G401 (cell line): Measurements from ENCODE around the gene ITSN2. TPM values are rescaled to one million over a fixed set of nuclear protein-coding genes. Genes with fewer than 3 reads are reported as not detected.
A peak's percentile ranks its signal among the peaks of the same experiment; 100 is the strongest.
"Not testable (repeated sequence)": the region's sequence is repeated elsewhere in the genome, so short reads cannot be mapped to it uniquely, and the experiment has no call there.

Experiments used
- DNase-seq: peaks from one replicate; pipeline ENCODE4 v3.0.0-alpha.2; 2015; ENCODE audit warnings: low spot score
- in situ Hi-C: cut with HindIII; loops from 2 replicates; pipeline ENCODE4 v1.10.0; 2016; ENCODE audit warnings: low sequenced_read_pairs, mixed read lengths
- total RNA-seq: library from RNA; depleted of rRNA; stranded (reverse); fragments of >200 nt; shearing (Covaris generic); gene quantifications from 2 replicates; pipeline ENCODE4 v1.2.3, GENCODE V29; 2014

Gene ITSN2
- total RNA-seq, 1 experiment from 2014 or later = 10.3 TPM

DNA sequence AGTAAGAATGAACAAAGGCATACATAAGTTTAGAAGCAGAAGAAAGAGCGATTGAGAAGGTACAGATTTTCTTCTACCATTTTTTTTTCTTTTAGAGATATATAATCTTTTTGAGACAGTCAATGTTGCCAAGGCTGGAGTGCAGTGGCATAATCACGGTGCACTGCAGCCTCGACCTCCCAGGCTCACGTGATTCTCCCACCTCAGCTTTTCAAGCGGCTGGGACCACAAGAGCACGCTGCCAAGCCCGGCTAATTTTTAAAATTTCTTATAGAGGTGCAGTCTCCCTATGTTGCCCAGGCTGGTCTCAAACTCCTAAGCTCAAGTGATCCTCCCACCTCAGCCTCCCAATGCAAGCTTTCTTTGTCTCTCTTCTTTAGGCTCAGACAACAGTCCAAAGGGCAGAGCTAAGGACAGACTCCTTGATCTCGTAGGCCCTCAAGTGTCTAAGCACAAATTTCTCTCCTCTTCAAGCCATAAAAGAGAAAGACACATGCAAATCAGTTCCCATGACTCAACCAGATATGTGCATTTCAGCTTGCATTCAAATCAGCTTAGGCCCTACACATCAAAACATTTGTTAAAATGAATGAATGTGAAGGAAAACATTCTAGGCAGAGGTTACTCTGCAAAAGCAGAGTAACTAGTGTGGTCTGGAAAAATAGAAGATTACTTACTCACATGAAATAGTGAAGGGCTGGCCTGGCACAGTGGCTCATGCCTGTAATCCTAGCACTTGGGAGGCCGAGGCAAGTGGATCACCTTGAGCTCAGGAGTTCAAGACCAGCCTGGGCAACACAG lies 18.0 kb downstream of the ITSN2 start:
- no peak for DNase-seq
- in situ Hi-C loops = no loop called here

DNA sequence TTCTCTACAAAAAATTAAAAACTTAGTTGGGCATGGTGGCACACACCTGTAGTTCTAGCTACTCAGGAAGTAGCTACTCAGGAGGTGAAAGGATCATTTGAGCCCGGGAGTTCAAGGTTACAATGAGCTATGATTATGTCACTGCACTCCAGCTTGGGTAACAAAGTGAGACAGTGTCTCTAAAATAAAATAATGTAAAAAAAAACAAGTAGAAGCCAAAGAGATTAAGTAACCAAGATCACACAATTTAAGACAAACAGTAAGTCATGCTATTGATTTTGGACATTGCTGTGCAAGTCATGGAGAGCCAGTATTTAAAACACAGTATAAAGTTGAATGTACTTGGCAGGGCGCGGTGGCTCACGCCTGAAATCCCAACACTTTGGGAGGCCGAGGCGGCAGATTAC lies 20.5 kb downstream of the ITSN2 start:
- DNase-seq = no peak
- in situ Hi-C loops = no loop called here

DNA sequence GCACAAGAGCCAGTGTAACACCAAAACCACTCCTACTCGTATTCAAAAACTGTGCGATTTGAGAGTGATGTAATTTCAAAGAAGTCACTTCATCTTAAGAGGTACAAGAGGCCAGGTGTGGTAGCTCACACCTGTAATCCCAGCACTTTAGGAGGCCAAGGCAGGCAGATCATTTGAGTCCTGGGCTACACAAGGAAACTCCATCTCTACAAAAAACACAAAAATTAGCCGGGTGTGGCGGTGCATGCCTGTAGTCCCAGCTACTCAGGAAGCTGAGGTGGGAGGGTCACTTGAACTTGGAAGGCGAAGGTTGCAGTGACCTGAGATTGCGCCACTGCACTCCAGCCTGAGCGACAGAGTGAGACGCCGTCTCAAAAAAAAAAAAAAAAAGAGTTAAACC lies 21.2 kb downstream of the ITSN2 start:
- DNase-seq, in situ Hi-C loops: not testable (repeated sequence)

DNA sequence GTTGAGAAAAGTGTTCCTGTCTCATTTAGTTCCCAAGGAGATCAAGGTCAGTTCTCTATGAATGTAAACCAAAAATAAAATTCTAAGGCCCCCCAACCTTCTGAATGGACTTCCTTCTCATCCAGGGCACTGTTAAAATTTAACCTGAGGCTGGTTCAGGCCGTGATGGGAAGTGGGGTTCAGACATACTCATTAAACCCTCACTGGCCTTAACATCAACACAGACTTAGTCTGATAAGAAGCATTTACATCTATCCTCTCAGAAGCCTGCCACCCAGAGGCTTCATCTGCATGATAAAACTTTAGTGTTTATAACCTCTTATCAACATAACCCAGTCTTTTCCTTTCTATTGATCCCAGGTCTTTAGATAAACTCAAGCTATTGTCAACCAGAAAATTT lies 22.4 kb downstream of the ITSN2 start:
- in situ Hi-C loops = no loop called here

DNA sequence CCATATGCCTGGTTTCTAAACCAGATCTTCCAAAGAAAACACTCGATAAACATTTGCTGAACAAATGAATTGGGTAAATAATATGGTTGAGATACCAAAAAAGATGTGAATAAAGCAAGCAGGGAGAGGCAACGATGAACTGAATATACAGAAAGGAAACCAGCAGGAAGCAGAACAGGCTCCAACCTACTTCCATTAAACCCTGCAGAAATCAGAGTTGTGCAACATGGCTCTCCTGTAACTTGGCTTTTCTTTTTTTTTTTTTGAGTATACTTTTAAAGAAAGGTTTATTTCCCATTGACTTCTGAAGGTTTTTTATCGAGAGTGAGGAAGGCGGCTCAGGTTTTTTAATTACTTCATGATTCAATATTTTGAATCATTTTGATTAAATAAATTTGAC lies 23.5 kb downstream of the ITSN2 start:
- DNase-seq = no peak
- in situ Hi-C loops = no loop called here

More for the DNA sequence above, 22.4 kb downstream of the ITSN2 start:
- no peak for DNase-seq

DNA sequence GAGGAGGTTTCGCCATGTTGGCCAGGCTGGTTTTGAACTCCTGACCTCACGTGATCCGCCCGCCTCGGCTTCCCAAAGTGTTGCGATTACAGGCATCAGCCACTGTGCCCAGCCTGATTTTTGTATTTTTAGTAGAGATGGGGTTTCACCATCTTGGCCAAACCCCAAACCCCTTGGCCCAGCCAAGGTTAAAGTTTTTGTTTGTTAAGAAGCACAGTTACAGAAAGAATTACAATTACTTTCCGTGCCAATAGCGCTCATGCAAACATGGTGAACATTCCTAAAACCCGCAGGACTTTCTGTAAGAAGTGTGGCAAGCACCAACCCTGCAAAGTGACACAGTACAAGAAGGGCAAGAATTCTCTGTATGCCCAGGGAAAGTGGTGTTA lies 26.1 kb downstream of the ITSN2 start:
- in situ Hi-C loops = no loop called here
- no peak for DNase-seq

DNA sequence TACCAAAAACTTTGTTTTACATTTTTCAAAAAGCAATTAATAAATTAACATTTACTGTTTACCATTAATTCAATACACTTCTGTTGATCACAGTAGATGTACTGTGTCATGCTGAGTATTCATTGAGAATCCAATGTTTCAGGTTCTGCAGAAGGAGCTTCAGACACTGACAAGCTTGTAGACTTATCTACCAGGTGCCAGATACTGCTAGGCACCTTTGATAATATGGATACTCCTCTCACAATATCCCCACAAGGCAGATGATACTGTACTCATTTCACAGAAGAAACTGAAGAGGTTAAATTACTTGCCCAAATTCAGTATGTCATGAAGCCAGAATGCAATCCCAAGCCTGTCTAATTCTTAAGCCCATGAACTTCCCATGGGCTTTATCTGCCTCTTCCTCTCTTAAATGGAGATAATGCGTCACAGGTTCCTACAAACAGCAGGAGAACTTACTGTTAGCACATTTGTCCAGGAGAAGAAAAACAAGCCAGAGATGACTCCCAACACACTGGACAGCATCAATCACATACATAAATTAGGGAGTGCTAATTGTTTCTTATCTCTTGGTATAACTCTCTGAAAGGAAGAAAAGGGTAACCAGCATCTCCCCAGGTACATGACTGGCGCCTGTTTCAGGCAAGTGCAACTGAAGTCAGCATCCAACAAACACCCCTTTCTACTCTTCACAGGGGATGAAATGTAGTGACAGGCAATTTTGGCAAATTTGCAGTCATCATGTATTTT lies 27.4 kb downstream of the ITSN2 start:
- no peak for DNase-seq
- in situ Hi-C loops = no loop called here

DNA sequence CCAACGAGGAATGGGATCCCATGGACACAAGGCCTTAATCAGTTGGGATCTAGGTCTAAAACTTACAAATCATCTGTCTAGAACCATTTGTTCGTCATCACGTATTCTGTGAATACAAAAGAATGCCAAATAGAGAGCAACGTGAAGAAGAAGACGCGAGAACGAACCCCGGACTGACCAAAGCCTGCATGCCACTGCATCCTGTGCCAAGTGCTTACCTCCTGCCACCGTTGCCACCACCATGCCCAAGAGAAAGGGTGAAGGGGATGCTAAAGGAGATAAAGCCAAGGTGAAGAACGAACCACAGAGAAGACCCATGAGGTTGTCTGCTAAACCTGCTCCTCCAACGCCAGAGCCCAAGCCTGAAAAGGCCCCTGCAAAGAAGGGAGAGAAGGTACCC lies 30.2 kb downstream of the ITSN2 start:
- DNase-seq = no peak
- in situ Hi-C loops = no loop called here

DNA sequence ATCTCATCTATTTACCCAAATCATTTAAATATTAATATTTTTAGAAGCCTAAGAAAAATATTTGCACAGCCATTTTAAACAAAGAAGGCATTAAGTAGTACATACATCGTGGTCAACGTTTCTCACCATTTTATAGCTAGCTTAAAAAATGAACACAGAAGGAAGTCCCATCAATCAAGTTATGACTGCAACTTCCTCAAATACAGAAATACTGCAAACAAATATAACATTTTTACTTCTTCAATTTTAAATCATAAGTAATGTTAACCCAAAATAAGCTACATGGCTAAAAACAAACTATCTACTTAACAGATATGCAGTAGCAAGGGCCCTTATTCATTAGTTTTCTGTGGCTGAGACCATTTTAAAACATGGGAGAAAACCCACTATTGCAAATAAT lies 30.6 kb downstream of the ITSN2 start:
- DNase-seq = no peak
- in situ Hi-C loops = no loop called here

DNA sequence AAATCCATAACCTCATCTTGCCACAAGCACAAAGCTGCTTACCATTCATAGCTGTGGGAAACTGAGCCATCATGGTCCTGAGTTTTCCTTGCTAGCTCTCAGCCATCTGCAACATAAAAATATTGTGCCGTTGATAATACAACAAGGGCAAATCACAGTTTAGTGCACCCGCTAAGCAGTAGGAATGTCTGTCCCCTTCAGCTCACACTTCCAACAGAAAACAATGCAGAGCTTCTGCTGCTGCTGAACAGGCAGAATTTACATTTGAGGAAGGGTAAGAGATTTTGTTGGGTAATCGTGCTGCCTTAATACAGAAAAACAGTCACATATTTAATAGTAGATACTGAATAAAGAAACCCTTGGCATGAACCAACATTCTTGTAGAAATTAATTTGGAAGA lies 32.3 kb downstream of the ITSN2 start:
- DNase-seq = peak; percentile 21
- in situ Hi-C loops = no loop called here

DNA sequence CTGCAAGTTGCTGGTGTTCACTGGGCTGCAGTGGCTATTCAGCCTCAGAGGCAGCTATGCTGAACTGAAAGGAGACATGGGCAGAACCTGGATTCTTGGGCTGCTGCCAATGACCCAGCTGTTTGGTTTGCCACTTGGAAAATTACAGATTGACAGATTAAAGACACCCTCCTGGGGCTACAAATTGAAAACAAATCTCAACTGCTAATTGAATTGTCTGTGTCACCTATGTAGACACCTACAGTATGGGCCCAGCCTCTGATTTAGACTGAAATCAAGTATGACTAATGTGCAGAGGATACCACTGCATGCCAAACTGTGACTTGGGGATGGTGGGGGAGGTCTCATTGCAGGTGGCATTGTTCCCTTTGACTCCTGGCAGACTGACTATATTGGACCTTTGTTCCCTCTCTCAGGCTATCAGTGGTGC lies 42.8 kb downstream of the ITSN2 start:
- in situ Hi-C loops = no loop called here
- no peak for DNase-seq

DNA sequence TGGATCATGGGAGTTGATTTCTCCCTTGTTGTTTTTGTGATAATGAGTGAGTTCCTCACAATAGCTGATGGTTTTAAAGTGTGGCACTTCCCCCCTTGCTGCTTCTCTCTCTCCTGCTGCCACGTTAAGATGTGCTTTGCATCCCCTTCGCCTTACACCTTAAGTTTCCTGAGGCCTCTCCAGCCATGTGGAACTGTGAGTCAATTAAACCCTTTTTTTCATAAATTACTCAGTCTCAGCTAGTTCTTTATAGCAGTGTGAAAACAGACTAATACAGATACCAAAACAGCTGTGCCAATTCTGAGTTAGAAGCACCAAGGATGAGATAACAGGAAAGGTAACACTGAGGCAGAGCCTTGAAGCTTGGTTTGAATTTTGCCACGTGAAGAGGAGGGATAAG lies 44.7 kb downstream of the ITSN2 start:
- in situ Hi-C loops = no loop called here
- no peak for DNase-seq

DNA sequence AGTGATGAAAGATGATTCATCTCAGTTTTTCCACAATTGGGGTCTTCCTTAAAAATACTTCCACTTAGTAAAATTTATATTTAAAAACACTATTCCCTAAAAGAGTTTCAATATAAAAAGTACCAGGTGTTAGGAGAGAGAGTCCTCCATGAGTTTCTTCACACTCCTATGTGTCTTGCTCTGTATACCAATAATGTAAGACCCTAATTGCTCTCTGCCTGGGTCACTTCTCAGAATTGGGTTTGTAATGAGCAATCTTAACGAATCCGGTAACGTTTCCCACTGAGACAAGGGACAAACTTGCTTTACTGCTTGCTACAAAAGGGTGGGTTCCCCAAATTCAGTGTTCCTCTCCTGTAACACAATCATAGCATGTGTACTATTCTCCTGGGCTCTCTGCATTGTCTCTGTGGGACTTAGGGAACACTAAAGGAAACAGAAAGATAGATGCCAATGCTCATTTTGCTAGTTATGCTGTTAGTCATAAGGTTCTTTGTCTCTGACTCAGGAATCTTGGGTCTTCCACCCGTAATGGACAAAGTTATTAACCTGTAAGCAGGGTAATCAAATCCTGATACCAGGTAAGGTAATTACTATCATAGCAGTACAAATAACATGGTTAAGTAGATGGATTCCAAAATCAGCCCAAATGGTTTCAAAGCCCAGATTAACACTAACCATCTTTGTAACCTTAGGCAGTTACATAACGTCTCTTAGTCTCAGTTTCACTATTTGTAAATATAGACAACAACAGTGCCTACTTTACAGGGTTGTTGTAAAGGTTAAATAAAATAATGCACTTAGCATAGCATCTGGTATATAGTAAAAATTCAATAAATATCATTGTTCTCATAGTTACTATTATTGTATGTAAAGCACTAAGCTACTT lies 46.3 kb downstream of the ITSN2 start:
- in situ Hi-C loops = no loop called here

DNA sequence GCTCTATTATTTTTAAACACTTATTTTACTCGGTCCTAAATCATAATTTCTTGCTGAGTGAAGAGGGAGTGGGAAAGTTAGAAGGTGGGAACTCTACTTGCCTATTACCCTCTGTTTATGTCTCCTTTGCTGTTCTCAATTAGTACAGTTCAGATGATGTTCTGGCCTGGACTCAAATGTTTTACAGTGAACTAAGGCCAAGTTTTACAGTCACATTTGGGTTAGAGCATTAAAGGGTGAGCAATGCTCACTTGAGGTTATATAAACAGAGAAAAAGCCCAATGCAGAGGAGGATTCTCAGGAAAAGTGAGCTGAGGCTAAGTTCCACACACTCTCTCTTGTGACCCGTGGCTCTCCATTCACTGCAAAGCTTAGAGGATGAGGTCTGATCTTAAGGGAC lies 52.4 kb downstream of the ITSN2 start:
- in situ Hi-C loops = no loop called here
- no peak for DNase-seq

More for the DNA sequence above, 46.3 kb downstream of the ITSN2 start:
- no peak for DNase-seq

DNA sequence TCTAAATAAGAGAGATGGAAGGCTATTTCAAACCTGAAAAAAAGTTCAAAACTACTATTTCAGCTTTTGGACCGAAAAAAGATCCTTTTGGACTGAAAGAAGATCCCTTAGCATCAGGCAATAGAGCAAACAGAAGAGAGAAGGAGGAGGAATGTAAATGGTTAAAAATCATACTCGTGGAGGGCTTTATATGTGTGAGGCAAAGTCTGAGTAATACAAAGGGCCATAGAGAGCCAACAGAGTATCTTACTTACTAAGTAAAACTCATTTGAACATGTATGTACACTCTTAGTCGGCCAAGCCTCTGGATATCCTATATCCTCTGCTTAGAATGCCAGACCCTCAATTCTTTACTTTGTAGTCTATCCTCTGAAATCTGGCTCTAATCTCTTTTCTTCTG lies 55.7 kb downstream of the ITSN2 start:
- DNase-seq = no peak
- in situ Hi-C loops = no loop called here

DNA sequence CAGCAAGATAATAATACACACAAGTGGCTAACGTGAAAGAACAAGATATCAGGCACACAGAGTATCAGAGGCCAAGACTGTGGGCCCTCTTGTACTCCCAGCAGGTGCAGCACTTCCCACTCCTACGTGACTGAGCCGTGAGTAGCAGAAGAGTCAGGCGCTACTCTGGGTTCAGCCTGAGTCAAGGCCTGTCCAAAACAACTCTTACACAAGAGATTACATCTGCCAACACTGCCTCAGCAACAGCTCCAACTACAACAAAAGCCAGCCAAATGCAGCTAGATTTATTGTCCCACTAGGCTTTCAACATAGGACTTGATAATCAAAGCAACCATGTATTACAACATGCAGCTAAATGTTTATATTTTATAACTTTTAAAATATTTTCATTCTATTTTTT lies 56.2 kb downstream of the ITSN2 start:
- in situ Hi-C loops = no loop called here
- no peak for DNase-seq

DNA sequence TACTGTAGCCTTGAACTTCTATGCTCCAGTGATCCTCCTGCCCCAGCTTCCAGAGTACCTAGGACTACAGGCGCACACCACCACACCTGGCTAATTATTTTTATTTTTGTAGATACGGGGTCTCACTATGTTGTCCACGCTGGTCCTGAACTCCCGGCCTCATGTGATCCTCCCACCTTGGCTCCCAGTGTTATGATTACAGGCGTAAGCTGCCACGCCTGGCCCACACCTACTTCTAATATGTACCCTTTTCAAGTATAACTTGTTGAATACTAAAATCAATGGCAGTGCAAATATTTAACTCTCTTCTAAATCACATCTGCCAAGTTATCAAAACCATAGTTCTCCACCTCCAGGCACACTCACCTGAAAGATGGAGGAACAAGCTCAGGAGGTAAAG lies 58.7 kb downstream of the ITSN2 start:
- no peak for DNase-seq
- in situ Hi-C loops = no loop called here

DNA sequence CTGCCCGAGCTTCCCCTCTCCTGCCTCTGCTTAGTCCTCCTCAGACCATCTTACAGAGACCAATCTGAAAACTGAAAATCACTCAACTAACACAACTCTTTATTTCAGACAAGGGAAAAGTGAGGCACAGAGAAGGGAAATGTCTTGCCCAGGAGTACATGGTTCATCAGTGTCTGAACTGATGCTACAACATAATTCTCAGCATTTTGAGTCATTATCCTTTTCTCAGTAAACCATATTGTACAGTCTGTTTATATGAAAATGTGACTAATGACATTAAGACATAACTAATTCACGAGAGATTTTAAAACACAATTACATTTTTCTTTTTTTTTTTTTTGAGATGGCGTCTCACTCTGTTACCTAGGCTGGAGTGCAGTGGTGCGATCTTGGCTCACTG lies 62.7 kb downstream of the ITSN2 start:
- DNase-seq = no peak
- in situ Hi-C loops = no loop called here

DNA sequence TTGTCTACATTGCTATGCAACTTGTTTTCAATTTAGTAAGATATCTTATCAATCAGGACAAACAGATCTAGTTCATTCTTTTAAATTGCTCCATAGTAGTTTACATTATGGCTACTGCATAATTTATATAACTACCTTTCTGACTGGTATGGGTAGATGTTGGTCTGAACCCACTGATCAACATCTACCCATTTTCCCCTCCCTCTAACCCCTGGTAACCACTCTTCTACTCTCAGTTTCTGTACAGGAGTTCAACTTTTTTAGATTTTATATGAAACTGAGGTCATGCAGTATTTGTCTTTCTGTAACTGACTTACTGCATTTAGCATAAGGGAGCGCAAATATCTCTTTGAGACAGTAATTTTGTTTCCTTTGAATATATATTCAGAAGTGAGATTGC lies 73.2 kb downstream of the ITSN2 start:
- in situ Hi-C loops = no loop called here
- DNase-seq = no peak
